Stimulated activated CD8-positive, alpha-beta memory T cell treated with anti-CD3 and anti-CD28 coated beads, Interleukin-12 subunit alpha, Interleukin-12 subunit beta, amount 100 ng/mL, for 24 hours (primary cell): ENCODE data around the gene ZNF177.
"Not testable (repeated sequence)": the region's sequence is repeated elsewhere in the genome, so short reads cannot be mapped to it uniquely, and the experiment has no call there.

ENCODE experiments used
- DNase-seq: peaks from one replicate; pipeline ENCODE4 v3.0.0-alpha.2; 2020; ENCODE audit errors: extremely low read depth

ZNF177 gene

DNA sequence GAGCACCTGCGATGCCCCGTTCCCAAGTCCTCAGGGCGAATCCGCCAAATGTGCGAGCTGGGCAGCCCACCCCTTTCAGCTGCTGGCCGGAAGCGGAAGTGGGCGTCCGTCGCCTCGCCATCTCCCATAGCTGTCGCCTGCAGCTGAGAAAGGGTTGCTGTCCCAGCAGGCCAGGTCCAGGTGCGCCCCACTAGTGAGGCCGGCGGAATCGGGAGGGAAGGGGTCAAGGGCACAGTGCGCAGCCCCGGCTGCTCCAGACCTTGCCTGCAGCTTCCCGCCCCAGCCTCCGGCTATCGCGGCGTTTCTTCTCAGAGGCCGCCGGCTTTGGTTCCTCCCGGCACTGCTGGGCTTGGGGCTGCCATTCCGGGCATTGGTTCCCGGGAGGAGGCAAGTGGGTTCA is at the start of gene ZNF177:
ZNF177 (plus strand) TSS at position 109 of the 400 bp plus-strand sequence. CDS start 15,299 bp downstream, outside the sequence.
- DNase-seq = no peak

DNA sequence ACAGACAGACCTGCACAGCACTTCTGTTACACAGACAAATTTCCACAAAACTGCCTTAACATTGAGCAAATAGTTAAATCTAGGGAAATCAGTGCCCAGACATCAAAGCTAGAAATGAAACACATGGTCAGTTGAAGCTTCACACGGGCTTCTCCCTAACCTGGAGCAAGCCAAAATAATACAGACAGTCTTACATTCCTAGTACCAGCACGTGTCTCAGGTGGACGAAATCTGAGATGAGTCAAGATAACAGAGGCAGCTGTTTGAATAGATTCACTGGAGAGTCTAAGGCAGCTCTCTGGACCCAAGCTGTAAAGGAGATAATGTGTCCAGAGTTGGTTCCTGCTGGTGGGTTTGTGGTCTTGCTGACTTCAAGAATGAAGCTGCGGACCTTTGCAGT is 49.1 kb upstream of the ZNF177 start:
- no peak for DNase-seq

DNA sequence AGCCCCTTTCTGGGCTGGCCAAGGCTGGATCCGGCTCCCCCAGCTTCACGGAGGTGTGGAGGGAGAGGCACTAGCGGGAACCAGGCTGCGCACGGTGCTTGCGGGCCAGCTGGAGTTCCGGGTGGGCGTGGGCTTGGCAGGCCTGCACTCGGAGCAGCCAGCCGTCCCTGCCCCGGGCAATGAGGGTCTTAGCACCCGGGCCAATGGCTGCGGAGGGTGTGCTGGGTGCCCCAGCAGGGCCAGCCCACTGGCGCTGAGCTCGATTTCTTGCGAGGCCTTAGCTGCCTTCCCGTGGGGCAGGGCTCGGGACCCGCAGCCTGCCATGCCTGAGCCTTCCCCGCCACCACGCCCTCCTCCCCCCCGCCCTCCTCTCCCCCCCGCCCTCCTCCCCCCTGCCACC is 41.5 kb upstream of the ZNF177 start:
- DNase-seq = no peak

DNA sequence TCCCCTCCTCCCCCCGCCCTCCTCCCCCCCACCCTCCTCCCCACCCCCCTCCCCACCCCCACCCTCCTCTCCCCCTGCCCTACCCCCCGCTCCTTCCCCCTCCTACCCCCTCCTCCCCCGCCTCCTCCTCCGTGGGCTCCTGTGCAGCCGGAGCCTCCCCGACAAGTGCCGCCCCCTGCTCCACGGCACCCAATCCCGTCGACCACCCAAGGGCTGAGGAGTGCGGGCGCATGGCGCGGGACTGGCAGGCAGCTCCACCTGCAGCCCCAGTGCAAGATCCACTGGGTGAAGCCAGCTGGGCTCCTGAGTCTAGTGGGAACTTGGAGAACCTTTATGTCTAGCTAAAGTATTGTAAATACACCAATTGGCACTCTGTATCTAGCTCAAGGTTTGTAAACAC is 41.1 kb upstream of the ZNF177 start:
- DNase-seq = not testable (repeated sequence)

DNA sequence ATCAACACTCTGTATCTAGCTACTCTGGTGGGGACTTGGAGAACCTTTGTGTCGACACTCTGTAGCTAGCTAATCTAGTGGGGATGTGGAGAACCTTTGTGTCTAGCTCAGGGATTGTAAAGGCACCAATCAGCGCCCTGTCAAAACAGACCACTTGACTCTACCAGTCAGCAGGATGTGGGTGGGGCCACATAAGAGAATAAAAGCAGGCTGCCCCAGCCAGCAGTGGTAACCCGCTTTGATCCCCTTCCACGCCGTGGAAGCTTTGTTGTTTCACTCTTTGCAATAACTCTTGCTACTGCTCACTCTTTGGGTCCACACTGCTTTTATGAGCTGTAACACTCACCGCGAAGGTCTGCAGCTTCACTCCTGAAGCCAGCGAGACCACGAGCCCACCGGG is 40.6 kb upstream of the ZNF177 start:
- not testable (repeated sequence) for DNase-seq

DNA sequence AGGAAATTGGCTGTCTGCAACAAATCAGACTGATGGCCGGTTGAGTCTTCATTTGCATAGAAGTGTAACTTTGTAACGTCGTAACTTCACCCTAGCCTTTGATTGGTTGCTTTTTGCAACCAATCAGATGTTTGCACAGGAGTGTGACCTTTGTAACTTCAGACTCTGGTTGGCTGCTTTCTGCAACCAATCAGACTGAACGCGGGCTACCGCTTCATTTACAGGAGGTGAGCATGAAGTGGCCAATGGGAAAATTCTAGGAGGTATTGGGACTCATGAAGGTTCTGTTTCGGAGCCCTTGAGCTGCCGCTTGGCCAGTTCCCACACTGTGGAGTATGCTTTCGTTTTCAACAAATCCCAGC is 39.3 kb upstream of the ZNF177 start:
- DNase-seq = no peak

DNA sequence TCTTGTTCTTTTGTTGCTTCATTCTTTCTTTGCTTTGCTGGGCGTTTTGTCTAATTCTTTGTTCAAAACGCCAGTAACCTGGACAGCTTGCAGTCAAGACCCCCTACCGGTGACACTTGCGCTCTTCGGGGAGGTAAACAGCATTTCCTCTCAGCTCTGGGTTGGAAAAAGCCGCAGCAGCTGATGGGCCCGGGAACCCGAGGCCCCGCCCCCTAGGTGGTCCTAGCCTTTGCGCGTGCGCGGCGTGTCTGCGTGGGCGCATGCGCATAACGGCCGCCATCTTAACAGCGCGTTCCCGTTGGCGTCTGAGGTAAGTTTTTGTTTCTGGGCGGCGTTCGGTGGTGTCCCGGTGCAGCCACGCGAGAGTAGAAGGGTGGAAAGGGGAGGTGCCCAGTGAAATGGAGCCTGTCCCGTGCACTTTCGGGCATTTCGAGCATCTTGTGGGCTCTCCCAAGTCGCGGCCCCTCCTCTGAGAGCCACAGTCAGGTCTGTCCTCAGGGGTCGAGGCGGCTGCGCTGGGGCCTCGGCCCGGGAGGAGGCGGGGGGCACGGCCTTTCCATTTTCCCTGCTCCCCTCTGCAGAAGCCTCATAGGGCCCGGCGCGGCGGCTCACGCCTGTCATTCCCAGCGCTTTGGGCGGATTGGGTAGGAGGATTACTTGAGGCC is 38.8 kb upstream of the ZNF177 start, which contains the start of gene ZNF559:
ZNF559 (plus strand) TSS at position 261 of the 665 bp plus-strand sequence. CDS start 14,371 bp downstream, outside the sequence.
- DNase-seq = peak; percentile 88

DNA sequence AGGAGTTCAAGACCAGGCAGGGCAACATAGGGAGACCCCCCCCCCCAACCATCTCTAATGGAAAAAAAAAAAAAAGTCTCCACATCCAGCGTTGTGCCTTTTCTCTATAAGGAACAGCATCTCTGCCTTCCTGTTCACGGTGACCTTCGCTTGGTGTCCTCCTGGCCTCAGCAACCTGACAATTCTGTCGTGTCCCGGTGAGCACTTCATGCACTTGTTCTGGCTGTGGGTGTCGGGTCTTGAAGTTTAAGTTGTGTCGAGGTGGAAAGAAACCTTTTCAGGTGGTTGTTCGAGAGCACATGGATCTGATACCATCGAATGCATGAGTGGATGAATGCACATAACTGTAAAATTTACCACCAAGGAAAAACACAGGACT is 38.2 kb upstream of the ZNF177 start:
- no peak for DNase-seq

DNA sequence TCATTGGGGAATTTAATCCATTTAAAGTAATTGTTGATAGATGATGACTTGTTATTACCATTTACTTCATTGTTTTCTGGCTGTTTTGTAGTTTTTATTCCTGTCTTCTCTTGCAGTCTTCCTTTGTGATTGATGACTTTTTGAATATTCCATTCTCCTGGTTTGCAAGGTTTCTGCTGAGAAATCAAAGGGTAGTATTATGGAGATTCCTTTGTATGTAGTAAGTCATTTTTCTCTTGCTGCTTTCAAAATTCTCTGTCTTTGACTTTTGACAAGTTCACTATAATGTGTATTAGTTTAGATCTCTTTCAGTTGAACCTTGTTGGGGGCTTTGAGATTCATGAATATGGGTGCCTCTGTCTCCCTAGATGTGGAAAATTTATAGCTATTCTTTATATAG is 32.8 kb upstream of the ZNF177 start:
- no peak for DNase-seq

DNA sequence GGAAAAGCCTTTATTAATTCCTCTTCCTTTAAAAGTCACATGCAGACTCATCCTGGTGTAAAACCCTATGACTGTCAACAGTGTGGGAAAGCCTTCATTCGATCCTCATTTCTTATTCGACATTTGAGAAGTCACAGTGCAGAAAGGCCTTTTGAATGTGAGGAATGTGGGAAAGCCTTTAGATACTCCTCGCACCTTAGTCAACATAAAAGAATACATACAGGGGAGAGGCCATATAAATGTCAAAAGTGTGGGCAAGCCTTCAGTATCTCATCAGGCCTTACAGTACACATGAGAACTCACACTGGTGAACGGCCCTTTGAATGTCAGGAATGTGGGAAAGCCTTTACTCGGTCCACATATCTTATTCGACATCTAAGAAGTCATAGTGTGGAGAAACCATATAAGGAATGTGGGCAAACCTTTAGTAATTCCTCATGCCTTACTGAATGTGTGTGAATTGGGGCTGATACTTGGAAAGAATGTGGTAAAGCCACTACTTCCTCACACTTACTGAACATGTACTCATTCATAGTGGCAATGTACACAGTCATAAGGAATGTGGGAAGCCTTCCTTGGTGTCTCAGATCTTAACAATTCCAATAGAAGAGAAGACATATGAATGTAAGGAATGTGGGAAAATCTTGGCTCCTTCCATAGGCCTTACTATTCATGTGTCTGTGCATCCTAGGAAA is 20.1 kb upstream of the ZNF177 start:
- no peak for DNase-seq

DNA sequence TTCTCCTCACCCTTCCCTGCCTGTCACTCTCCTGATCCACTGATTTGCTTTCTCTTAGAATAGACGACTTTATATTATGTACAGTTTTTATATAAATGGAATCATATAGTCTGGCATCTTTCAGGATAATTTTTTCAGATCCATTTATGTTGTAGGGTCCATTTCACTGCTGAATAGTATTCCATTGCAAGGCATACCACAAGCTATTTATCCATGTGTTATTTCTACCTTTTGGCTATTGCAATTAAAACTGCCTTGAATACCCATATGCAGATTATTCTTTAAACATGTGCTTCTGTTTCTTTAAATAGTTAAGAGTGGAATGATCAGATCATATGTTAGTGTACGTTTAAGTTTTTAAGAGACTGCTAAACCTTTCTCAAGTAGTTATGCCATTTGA is 17.8 kb upstream of the ZNF177 start:
- no peak for DNase-seq

DNA sequence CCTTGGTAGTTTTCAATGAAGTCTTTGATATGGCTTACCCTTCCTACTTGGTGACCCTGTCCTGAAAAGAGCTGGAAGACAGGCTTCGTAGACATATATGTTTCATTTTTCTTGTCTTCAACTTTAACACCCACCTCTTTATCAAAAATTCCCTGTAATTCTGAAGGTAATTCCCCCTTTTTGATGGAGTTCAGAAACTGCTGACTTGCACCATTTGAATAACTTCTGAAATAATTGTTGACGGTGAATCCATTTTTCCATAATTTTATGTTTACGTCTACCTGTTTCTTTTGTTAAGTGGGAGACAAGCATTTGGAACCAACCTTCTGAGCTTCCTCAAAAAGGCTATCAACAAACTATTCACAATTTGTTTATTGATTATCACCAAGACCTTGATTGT is 14.6 kb upstream of the ZNF177 start:
- DNase-seq = no peak

DNA sequence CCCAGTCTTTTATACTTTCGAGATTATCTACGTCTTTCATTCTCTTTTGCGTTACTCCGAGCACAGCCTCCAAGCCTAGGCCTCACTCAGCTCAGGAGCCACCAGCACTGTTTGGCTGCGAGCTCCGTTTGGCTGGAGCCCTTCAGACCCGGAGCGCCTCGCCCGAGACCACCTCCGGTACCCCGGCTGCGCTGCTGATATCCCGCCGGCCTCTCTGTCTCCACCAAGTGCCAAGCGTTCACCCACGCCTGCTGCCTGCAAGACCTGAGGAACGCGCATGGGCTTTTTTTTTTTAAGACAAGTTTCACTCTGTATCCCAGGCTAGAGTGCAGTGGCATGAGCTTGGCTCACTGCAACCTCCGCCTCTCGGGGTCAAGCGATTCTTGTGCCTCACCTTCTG is 14.1 kb upstream of the ZNF177 start:
- no peak for DNase-seq

DNA sequence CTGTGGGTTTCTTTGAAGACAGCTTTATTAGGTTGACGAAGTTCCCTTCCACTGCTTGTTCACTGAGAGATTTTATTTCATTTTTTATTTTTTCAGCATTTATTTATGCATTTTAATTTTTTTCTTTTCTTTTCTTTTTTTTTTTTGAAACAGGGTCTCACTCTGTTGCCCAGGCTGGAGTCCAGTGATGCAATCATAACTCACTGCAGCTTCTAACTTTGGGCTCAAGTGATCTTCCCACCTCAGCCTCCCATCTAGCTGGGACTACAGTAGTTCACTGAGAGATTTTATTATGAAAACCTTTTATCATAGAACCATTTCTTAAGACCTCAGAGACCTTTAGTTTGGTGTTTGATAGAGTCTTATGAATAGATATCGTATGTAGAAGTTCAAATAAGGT is 10.3 kb upstream of the ZNF177 start:
- DNase-seq = no peak

DNA sequence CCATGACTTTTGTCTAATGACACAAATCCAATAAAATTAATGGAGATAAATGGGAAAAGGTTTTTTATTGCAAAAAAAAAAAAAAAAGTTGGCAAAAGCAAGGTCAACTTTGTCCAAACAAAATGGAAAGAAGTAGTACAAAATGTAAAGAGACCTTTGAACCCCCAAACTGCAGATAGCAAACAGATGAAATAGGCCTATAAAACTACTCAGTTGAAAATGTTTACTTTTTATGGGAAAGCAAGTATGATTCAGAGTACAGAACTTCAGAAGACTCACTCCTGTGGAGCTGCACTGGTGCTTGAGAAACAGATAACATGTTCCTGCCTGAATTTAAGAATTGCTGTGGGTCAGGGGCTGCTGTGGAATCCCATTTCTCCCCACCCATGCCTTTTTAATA is 9.8 kb upstream of the ZNF177 start:
- DNase-seq = no peak

DNA sequence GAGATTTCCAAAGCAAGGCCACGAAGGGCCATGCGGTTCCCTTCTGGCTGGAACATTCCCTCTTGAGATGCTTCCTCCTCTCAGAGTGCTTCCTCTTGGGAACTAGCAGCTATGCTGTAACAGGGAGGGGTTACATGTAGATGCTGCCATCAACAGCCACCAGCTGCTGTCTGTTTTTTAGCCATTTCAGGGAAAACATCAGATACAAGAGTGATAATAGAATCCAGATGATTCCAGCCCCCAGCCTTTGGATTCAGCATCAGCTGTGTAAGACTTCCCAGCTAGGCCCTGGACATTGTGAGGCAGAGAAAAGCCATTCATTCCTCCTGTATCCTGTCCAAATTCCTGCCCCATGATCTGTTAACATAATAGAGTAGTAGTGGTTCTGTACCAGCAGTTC is 8.2 kb upstream of the ZNF177 start:
- DNase-seq = no peak

DNA sequence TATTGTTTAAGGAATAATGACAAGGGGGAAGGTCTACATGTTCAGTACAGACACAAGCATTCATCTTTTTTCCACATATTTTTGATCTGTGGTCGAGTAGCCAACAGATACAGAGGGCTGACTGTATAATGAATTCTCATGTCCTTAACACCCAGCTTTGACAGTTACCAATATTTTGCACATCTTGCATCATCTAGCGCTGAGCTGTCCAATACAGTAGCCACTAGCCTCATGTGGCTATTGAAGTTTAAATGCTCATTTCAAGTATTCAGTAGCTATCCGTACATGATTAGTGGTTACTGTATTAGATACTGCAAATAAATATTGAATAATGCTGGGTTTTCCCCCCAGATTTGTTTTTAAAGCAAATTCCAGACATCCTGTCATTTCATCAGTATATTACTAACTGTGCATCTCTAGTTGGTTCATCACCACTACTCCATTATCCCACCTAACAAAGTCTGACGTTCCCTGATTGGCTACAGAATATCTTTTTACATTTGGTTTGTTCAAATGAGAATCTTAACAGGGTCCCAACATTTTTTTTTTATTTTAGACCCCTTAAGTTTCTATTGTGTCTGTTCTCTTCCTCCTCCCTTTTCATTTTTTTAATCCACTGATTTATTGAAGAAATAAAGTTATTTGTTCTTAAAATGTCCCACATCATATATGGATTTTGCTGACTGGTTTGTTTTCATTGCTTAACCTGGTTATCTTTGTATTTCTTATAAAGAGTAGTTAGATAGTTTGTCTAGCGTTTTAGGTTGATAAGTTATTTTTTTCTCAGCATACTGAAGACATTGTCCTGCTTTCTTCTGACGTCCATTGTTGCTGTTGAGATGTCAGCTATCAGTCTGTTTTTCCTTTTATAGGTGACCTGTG is 8.2 kb downstream of the ZNF177 start:
- no peak for DNase-seq

DNA sequence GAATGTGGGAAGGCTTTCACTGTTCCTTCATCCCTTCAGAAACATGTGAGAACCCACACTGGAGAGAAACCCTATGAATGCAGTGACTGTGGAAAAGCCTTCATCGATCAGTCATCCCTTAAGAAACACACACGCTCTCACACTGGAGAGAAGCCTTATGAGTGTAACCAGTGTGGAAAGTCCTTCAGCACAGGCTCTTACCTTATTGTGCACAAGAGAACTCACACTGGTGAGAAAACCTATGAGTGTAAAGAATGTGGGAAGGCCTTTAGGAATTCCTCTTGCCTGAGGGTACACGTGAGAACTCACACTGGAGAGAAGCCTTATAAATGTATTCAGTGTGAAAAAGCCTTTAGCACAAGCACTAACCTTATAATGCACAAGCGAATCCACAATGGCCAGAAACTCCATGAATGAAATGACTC is 18.6 kb downstream of the ZNF177 start:
- no peak for DNase-seq

DNA sequence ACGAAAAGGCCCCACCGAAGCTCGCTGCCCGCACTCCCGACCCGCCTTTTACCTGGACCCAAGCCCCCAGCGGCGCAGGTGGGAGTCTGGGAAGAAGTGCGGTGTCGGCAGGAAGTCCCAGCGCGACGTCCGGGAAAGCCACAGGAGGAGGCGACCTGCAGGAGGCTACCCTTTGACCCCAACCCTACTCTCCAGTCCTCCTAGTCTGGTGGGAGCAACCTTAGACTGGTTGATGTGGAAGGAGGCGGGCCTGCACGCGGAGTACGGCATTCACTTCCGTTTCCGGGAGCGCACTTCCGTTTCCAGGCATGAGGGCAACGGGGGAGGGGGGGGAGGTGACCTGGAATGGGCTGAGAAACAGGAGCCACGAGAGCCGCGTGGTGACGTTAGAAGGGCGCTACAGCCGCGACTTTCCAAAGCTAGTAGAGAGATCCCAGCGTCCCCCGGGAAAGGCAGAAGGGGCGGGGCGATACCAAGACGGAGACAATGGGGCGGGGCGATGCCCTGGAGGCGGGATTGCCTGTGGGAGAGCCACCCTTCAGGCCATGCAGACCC is 44.1 kb downstream of the ZNF177 start:
- DNase-seq = peak; percentile 32

DNA sequence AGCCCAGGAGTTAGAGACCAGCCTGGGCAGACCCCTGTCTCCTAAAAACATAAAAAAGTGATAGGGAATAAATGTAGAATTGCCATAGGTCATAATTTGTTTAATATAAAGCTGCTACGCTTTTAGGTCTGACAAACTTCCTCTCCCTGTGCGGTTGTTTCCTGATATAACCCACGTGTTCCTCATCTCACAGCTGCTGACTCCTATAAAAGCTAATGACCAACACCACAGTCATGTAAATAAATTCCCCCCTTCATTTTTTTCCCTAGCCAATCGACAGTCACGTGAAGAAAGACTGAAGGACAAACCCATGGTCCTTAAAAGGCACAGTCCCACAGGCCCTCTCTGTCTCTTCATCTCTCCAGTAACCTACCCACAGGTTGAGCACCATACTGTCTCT is 45.0 kb downstream of the ZNF177 start:
- no peak for DNase-seq

DNA sequence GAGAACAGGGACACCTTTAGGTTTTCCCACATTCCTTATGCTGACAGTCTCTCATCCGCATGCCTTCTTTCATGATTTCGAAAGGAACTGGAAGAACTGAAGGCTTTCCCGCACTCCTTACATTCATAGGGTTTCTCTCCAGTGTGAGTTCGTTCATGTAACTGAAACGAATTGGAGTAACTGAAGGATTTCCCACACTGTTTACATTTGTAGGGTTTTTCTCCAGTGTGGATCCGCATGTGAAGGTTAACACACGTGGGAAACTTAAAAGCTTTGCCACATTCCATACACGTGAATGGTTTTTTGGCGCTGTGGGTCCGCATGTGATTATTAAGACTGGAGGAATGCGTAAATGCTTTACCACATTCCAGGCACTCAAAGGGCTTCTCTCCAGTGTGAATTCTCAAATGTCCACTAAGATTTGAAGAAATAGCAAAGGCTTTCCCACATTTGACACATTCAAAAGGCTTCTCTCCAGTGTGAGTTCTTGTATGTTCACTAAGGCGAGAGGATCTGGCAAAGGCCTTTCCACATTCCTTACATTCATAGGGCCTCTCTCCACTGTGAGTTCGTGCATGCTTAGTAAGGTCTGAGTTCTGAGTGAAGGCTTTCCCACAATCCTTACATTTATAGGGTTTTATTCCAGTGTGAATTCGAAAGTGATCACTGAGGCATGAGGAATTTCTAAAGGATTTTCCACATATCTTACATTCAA is 50.6 kb downstream of the ZNF177 start:
- no peak for DNase-seq

DNA sequence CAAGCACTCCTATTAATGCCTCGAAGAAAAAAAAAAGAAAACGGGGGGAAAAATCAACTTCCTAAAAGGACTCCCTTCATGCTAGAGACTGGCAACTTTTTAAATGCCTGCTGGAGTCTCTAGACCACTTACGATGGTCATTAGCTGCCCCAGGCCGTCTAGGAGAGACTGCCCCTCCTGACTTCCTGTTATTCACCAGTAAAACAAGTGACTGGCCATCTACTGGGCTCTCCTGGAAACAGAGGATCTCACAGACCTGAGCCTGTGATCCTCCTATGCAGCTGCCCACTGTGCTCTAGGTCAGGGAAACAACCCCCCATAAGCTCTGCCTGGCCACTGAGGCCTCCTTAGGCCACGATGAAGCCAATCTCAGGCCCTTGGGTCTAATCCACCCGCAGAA is 65.1 kb downstream of the ZNF177 start:
- no peak for DNase-seq
